Ascending aorta (tissue), 2 donors: Measurements from ENCODE around the gene SCOC. TPM values are rescaled to one million over a fixed set of nuclear protein-coding genes. Genes with fewer than 3 reads are reported as not detected.

ENCODE experiments used
- DNase-seq, 2 donors: peaks; one replicate each; pipeline ENCODE4 v3.0.0-alpha.2; 2019; ENCODE audit warnings: low spot score in 2 of 2
- H3K27ac ChIP-seq, 2 donors: fragments of 200-600 bp; sonication (generic); one replicate each; pipeline ENCODE4 v1.5.1; 2016 to 2017; ENCODE audit warnings: mild to moderate bottlenecking in 1 of 2
- H3K27me3 ChIP-seq: fragments of 200-600 bp; sonication (generic); one replicate; pipeline ENCODE4 v1.5.1; 2017
- H3K36me3 ChIP-seq, 2 donors: fragments of 200-600 bp; sonication (generic); one replicate each; pipeline ENCODE4 v1.5.1; 2016
- H3K4me1 ChIP-seq, 2 donors: fragments of 200-600 bp; sonication (generic); one replicate each; pipeline ENCODE4 v1.5.1; 2016 to 2017; ENCODE audit warnings: mild to moderate bottlenecking in 1 of 2
- H3K4me3 ChIP-seq, 2 donors: fragments of 200-600 bp; sonication (generic); one replicate each; pipeline ENCODE4 v1.5.1; 2016 to 2017; ENCODE audit warnings: mild to moderate bottlenecking in 1 of 2
- H3K9me3 ChIP-seq, 2 donors: fragments of 200-600 bp; sonication (generic); one replicate each; pipeline ENCODE4 v1.5.1; 2016
- intact Hi-C: fragments of 100-400 bp; cut with DNase I; formaldehyde crosslinking; loops from one replicate; pipeline ENCODE4 v1.15.1; 2023
- total RNA-seq: library from RNA; depleted of rRNA; stranded (reverse); fragments of >200 nt; gene quantifications from one replicate; pipeline ENCODE4 v1.1.0, GENCODE V29; 2016
- TF ChIP-seq, protein P1 (sequence below), 3 experiments: fragments of 200-600 bp in 2 of 3; fragments of 450-650 bp in 1 of 3; sonication (generic) in 2 of 3; IDR thresholded peaks; one replicate each; pipeline ENCODE4 v1.5.1; 2016 to 2019; ENCODE audit warnings: antibody characterized with exemption in 3 of 3, mild to moderate bottlenecking in 1 of 3, moderate library complexity in 1 of 3

The SCOC gene
- total RNA-seq, result 7.2 TPM

DNA sequence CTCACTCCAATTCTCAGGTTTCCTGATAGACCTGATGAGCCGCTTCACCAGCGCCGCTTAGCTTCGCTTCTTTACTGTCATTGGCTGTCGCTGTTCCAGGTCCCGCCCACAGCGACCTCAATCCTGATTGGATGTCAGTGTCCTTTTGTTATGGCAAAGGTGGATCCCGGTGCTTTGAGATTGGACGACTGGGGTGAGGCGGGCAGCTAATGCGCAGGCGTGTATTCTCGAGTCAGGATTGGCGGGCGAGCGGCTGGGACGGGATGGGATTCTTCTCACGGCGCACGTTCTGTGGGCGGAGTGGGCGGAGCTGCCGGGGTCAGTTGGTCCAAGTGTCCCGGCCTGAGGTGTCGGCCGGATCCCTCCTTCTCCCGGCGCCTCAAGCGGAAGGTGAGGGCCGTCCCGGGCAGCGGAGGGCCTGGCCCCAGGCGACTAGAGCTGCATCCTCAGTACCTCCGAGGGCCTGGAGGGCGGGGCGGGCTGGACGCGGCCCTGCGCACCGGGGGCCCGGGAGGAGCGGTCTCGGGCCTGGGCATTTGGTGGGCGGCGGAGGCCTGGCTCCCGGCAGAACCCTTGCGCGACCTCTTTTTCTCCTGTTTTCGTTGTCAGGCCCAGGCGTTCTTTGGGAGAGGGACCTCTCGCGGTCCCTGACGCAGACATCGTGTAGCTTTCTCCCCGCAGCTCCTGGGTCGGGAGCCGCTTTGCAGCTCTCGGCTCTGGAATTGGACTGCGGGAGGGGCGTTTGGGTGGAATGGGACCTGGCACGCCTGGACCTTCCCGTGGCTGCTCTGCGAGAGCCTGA, at the start of gene SCOC:
SCOC (plus strand) TSS at position 319 of the 802 bp plus-strand sequence. CDS start 5,525 bp downstream, outside the sequence.
- Histone ChIP-seq H3K36me3 (no peaks in the 10 kb centered on the region), H3K27ac (peak within 1 kb of the TSS; percentile 92 to 94), H3K4me1 (peaks cover 8 to 15% of the 10 kb centered on the region in 2 donors), H3K9me3 (no peaks in the 10 kb centered on the region), H3K4me3 (peak within 1 kb of the TSS; percentile 93 to 99), H3K27me3 (no peaks in the 10 kb centered on the region)
- TF ChIP-seq, protein P1, sequence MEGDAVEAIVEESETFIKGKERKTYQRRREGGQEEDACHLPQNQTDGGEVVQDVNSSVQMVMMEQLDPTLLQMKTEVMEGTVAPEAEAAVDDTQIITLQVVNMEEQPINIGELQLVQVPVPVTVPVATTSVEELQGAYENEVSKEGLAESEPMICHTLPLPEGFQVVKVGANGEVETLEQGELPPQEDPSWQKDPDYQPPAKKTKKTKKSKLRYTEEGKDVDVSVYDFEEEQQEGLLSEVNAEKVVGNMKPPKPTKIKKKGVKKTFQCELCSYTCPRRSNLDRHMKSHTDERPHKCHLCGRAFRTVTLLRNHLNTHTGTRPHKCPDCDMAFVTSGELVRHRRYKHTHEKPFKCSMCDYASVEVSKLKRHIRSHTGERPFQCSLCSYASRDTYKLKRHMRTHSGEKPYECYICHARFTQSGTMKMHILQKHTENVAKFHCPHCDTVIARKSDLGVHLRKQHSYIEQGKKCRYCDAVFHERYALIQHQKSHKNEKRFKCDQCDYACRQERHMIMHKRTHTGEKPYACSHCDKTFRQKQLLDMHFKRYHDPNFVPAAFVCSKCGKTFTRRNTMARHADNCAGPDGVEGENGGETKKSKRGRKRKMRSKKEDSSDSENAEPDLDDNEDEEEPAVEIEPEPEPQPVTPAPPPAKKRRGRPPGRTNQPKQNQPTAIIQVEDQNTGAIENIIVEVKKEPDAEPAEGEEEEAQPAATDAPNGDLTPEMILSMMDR (IDR thresholded peaks at IDR 0.05), result no peak
- peak; percentile 99 to 100 for DNase-seq
- intact Hi-C loops, result loop anchor here (1.0 to 10.0 kb wide), 6 partner anchors 150 to 916 kb away; partner anchors contain the start of genes MAML3, RNF150, SETD7 and TBC1D9

DNA sequence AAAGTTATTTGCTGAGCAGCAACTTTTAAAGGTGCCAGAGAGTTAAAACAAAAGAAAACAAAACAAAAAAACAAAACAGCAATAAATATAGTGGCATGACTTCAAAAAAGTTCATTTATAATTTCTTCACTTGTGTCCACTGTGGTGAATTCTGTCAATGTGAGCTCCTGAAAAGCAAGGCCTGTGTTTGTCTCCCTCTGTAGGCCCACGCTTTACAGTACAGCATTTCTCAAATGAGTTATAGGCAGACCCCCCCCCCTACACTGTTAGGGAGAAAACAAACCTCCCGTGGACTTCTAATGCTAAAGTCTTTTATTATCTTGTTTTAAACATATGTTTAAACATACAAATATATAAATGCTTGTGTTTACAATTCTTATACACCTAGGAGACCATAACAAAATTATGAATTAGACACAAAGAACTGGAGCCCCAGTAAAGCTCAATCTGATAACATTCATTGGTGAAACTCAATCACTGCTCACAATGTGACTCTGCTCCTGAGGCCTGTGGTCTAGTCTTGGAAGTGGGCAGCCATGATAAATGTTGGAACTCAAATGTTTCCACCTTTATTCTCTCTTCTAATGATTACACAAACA, 47.0 kb upstream of the SCOC start:
- TF ChIP-seq, protein P1 (IDR thresholded peaks at IDR 0.05), result peak; percentile 37 to 73 (median 60)
- intact Hi-C loops, result no loop called here

DNA sequence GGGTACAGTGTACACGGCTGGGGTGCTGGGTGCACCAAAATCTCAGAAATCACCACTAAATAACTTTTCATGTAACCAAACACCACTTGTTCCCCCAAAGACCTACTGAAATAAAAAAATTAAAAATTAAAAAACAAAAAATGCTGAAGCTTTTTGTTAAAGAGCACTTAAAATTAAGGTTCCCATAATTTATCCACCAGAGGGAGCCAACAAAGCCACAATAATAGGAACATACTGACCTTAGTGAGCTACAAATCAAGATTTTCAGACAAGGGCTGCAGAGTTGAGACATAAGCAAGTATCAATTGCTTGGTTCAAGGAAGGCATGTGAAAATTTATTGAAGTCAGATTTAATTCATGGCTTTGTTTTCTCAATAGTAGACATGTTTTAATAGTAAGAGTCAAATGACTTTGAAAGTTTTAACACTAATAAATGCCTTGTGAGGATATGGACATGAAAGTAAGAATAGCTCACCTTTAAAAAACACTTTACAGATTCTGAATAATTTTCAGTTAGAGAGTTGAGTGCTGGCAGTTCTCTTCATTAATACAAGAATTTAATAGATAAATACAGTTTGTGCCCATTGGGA, 43.0 kb upstream of the SCOC start:
- intact Hi-C loops, result no loop called here
- TF ChIP-seq, protein P1 (IDR thresholded peaks at IDR 0.05), result peak in 2 of 3 experiments; percentile 34 to 40
- no peaks in the 10 kb centered on the region for H3K9me3 ChIP-seq
- no peak overlapping the region for H3K4me3 ChIP-seq
- H3K27me3 ChIP-seq, result no peaks in the 10 kb centered on the region
- no peak overlapping the region for H3K27ac ChIP-seq
- no peak for DNase-seq
- no peaks in the 10 kb centered on the region for H3K36me3 ChIP-seq
- H3K4me1 ChIP-seq, result no peaks in the 10 kb centered on the region

More for the DNA sequence above, 47.0 kb upstream of the SCOC start:
- Histone ChIP-seq H3K27ac (no peak overlapping the region), H3K27me3 (no peaks in the 10 kb centered on the region), H3K9me3 (no peaks in the 10 kb centered on the region), H3K36me3 (no peaks in the 10 kb centered on the region), H3K4me1 (no peaks in the 10 kb centered on the region), H3K4me3 (no peak overlapping the region)
- no peak for DNase-seq

DNA sequence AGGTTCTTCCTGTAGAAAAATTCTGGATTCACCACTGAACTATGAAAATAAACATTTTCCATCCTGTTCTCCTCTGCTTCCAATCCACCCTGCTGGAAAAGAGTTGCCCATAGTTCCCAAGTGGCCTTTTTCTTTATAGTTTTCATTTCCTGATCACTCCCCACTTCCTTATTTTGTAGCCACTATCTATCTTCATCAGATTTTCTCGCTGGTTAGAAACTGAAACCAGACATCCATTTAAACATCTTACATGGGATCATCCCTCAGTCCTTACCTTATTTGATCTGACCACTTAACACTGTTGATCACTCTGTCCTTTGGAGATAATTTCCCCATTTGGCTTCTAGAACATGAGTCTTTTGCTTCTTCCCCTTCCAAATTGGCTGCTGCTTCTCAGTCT, 42.2 kb upstream of the SCOC start:
- Histone ChIP-seq H3K4me3 (no peak overlapping the region), H3K4me1 (no peaks in the 10 kb centered on the region), H3K27me3 (no peaks in the 10 kb centered on the region), H3K27ac (no peak overlapping the region), H3K9me3 (no peaks in the 10 kb centered on the region), H3K36me3 (no peaks in the 10 kb centered on the region)
- TF ChIP-seq, protein P1 (IDR thresholded peaks at IDR 0.05), result no peak
- DNase-seq, result no peak
- intact Hi-C loops, result no loop called here

DNA sequence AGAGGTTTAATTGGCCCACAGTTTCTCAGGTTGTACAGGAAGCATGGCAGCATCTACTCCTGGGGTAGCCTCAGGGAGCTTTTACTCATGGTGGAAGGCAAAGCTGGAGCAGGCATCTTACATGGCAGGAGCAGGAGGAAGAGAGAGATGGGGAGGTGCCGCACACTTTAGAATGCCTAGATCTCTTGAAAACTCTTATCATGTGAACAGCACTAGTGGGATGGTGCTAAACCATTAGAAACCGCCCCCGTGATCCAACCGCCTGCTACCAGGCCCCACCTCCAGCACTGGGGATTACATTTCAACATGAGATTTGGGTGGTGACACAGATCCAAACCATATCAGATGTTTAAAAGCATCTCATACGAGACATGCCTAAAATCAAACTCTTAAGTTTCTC, 41.6 kb upstream of the SCOC start:
- DNase-seq, result no peak
- intact Hi-C loops, result no loop called here
- Histone ChIP-seq H3K27ac (no peak overlapping the region), H3K4me1 (no peaks in the 10 kb centered on the region), H3K36me3 (no peaks in the 10 kb centered on the region), H3K27me3 (no peaks in the 10 kb centered on the region), H3K4me3 (no peak overlapping the region), H3K9me3 (no peaks in the 10 kb centered on the region)
- TF ChIP-seq, protein P1 (IDR thresholded peaks at IDR 0.05), result no peak
